ENCODE measurements around the gene SLC19A1.
A peak's percentile ranks its signal among the peaks of the same experiment; 100 is the strongest.

The SLC19A1 gene

DNA sequence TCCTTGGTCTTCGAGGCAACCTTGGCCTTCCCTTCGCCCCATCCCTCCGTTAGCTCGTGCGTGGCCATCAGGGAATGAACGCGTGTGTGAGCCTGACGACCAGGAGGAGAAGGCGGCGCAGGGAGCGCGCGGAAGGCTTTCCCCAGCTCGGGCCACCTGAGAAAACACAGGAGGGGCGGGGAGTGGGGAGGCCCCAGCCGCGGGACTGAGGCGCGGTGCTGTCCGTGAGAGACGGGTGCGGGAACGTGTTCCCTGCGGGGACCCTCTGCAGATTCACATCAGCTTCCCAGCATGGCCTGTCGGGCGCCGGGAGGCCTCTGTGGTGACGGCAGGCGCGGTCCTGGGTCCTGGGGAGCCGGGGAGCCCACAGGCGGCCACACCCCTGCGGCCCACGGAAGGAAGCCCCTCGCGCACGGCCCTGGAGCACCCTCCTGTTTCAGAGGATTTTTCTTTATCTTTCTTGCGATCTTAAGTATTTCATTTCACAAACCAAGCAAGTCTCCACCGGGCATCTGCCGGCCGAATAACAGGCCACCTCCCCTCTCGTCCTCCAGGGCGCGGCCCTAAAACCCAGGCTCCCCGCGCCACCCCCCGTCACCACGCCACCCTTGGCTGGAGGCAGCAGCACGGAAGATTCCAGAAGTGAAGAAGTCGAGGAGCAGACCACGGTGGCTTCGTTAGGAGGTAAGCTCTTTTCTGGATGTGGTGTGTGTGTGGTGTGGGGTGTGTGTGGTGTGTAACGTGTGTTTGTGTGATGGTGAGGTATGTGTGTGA is 66.3 kb downstream of the SLC19A1 start:
- DNase-seq: no peak

DNA sequence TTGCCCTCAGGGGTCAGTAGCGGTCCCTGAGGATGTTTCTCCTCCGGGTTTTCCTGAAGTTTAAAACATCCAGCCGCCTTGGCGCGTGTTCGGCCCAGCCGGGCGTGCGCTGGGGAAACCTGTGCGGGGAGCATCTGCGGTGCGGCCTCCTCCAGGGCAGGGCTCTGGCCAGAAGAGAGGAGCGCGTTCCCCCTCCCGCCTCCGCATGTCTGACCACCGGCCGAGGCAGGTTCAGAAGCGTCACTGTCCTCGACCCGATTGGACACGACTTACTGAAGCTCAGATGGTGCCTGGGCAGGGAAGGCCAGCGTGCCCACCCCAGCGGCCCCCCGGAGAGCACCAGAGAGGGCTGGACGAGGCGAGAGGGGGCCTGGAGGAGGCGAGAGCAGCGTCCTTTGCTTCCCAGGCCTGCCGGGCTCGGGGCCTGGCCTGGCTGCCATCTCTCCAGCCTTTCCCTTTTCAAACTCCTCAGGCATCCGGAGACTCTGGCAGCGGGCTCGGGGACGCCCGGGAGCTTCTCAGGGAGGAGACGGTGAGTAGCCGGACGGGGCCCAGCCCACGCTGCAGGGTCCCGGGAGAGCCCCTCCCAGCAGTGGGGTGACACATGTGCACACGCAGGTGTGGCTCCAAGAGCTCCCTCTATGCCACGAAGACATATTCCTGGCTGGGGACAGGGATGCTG is 67.1 kb downstream of the SLC19A1 start:
- no peak for DNase-seq

GRCh38 chr21:45474323-45474950 is 67.8 kb downstream of the SLC19A1 start:
- no peak for DNase-seq

- DNase-seq: no peak
These were observed 68.5 kb downstream of the SLC19A1 start for GRCh38 chr21:45473496-45474322.

- DNase-seq: no peak
These were observed 69.5 kb downstream of the SLC19A1 start for GRCh38 chr21:45472445-45473365.

GRCh38 chr21:45471525-45472221 is 70.6 kb downstream of the SLC19A1 start:
- no peak for DNase-seq

DNA sequence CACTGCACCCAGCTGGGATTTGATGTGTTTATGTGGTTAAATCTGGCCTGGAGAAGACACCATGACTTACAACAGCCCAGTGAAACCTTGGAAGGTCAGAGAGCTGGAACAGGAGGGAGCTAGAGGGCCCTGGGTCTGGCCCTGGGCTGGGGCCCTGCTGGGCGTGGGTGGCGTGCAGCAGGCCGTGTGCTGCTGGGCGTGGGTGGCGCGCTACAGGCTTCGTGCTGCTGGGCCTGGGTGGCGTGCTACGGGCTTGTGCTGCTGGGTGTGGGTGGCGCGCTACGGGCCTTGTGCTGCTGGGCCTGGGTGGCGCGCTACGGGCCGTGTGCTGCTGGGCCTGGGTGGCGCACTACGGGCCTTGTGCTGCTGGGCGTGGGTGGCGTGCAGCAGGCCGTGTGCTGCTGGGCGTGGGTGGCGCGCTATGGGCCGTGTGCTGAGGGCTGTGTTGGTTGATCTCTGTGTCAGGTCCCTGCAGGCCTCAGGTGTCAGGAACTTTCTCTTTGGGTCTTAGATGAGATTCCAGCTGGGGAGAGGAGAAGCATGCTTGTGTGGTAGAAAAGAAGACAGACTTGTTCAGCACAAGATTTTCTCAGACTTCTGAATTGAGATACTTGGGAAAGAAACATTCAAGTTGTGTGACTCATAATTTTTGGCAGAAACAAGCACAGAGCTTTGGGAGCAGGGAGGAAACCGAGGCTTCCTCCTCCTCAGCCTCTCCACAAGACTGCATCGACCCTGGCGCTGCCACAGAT is 71.3 kb downstream of the SLC19A1 start:
- DNase-seq: peak; percentile 69

- no peak for DNase-seq
These were observed 72.1 kb downstream of the SLC19A1 start for GRCh38 chr21:45470087-45470515.

GRCh38 chr21:45469273-45470086 is 72.8 kb downstream of the SLC19A1 start:
- no peak for DNase-seq

DNA sequence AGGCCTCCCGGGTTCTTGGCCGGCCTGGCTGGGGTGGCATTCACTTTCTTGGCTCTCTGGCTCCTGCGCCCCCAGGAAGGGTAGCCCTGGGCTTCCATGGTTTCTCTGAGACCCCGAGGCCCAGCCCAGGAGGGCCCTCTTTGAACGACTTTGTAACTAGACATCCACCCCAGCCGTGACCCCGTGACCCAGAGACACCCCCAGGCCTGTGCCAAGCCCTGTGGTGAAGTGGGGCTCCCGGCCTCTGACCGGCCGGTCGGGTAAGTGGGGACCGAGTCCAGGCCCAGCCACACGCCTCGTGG is 73.3 kb downstream of the SLC19A1 start:
- DNase-seq: no peak

DNA sequence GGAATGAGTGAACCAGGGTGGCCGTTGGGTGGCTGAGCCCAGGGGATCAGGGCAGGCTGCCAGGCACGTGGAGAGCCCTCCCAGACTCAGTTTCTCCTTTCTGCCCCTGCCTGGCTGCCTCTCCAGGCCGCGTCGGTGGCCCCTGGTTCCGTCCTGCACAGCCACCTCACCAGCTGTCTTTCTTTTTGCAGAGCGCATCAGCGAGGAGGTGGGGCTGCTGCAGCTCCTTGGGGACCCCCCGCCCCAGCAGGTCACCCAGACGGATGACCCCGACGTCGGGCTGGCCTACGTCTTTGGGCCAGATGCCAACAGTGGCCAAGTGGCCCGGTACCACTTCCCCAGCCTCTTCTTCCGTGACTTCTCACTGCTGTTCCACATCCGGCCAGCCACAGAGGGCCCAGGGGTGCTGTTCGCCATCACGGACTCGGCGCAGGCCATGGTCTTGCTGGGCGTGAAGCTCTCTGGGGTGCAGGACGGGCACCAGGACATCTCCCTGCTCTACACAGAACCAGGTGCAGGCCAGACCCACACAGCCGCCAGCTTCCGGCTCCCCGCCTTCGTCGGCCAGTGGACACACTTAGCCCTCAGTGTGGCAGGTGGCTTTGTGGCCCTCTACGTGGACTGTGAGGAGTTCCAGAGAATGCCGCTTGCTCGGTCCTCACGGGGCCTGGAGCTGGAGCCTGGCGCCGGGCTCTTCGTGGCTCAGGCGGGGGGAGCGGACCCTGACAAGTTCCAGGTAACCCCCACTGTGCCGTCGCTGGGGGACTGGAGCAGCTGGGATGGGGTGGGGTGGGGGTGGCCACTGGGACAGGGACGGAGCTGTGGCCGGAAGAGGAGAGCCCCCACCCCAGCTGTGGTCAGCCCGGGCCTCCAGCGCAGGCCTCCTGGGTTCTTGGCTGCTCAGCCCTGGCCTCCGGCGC is 73.9 kb downstream of the SLC19A1 start:
- DNase-seq: no peak

DNA sequence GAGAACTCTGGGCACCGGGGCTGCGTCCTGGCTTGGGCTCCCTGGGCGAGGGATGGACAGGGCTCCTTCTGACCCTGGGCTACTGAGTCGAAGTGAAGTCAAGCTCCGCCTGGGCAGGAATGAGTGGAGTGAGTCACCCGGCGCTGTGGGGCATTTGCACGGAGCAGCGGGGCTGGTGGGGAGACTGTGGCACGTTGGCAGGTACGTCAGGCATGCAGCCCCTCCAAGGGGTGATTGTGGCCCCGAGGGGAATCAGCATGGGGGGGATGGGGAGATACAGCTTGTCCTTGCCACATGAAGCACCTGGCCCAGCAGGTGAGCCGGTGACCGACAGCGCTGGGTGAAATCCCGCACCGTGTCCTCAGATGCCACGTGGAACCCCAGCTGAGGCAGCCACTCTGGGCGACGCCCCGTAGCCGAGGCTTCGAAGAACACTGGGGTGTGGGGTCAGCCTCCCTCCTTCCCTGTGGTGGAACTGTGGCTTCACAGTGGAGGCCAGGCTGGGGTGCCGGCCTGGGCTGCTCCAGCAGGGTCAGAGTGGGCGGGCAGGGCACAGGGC is 74.9 kb downstream of the SLC19A1 start:
- no peak for DNase-seq

DNA sequence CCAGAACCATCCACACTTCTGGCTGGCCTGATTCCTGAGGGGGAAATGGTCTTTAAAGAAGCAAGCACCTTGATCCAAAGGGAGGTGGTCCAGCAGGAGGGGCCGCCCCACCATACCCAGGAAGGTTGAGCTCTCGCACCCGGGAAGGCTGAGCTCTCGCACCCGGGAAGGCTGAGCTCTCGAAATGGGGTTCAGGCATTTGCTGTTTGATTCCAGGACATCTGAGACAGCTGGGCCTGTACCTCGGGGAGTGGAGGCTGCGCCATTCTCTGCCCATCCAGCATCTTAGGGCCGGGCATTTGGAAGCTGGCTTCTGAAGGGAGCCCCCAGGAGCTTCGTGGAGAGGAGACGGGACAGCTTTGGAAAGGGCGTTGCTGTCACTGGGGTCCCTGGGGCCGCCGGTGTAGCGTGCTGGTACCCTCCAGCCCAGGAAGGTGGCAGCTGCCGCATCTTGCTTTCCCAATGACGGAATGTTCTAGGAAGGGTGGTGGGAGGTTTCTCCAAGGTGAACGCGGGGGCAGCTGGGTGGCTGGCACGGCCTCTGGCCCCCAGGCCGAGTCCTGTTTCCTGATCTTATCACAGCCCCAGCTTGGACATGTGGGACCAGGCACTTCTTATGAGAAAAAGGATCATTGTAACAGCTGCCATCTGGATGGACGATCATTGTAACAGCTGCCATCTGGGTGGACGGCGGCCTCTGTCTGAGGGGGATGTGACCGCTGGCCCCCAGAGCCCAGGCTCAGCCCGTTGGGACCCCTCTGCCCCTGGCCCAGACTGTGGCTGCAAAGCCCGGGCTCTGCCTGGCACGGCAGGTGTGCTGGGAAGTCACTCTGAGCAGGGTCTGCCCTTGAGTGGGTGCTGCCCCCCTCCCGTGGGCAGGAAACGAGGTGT is 75.7 kb downstream of the SLC19A1 start:
- DNase-seq: no peak

GRCh38 chr21:45465611-45466329 is 76.5 kb downstream of the SLC19A1 start:
- DNase-seq: no peak

DNA sequence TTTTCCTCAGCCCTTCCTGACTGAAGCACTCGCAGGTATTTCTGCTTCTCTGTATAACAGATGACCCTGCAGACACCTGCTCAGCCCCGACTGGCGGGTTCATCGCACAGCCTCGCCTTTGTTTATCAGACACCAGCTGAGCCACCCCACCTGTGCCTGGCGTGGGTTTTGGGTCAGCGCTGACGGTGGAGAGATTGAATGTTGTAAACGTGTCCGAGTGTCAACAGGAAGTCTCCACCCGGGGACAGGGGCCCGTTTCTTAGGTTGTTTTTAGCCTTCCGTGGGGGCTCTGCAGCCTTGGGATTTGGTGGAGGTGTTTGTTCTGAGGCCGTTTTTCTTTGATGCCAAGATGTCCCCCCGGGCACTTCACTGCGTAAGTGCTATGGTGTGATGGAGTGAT is 77.1 kb downstream of the SLC19A1 start:
- no peak for DNase-seq

DNA sequence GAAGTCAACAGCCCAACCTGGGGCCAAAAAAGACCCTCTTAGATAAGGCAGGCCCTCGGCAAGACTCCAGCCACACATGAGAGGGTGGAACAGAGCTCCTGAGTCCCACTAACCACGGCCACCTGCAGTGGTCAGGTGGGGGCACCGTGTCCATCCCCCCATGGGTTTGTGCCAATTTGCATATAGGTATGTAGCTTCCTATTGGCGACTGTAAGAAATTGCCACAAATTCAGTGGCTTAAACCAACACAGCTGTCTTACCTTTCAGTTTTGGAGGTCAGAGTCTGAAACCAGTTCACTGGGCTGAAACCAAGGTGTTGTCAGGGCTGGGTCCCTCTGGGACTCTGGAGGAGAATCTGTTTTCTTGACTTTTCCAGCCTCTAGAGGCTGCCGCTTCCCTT is 77.9 kb downstream of the SLC19A1 start:
- DNase-seq: no peak

DNA sequence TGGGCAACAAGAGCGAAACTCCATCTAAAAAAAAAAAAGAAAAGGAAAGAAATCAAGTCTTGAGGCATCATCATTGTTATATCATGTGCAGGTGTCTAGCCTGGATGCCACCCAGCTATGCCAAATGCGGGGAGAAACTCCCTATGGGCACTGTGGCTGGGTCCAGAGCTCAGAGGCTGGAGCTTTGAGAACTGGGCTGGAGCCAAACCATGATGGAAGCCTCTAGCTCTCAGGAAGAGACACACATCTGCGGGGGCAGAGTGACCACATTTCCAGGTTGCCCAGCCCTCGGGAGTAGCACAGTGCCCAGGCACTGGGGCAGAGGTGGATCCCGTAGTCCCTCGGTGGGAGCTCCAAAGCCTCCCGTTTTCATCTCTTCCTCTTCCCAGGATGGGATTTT is 78.4 kb downstream of the SLC19A1 start:
- no peak for DNase-seq

Data from activated naive CD4-positive, alpha-beta T cell treated with anti-CD3 and anti-CD28 coated beads, Interleukin-2, amount 50 U/mL, for 16 hours (primary cell).